MCF 10A (cell line): Measurements from ENCODE around the gene TRIM25. TPM values are rescaled to one million over a fixed set of nuclear protein-coding genes. Genes with fewer than 3 reads are reported as not detected.

ENCODE experiments used
- BruUV-seq: library from RNA; stranded (reverse); fragments of 400-500 nt; replicated peaks from 2 replicates; lab custom pipeline; 2021; lab: Mats Ljungman, UMichigan
- CTCF ChIA-PET: fragments of 300-600 bp; sonication (Branson Sonifier 250); formaldehyde crosslinking; extraction: SDS; loops from one replicate; lab custom pipeline; 2021; ENCODE audit warnings: antibody characterized with exemption, inconsistent platforms; lab: Yijun Ruan, JAX
- POLR2A ChIA-PET: fragments of 300-600, 350-650 bp; sonication (Branson Sonifier 250); formaldehyde crosslinking; extraction: SDS; loops from one replicate; lab custom pipeline; 2020; ENCODE audit warnings: antibody characterized with exemption, inconsistent platforms; lab: Yijun Ruan, JAX
- DNase-seq: peaks from one replicate; pipeline ENCODE4 v3.0.0-alpha.2; 2018; ENCODE audit not compliant: unreplicated experiment
- H3K27ac Mint-ChIP-seq: one replicate; pipeline ENCODE4 v1.8.0; 2022; ENCODE audit warnings: mild to moderate bottlenecking, low read depth, mixed read lengths; ENCODE audit not compliant: unreplicated experiment
- H3K27me3 Mint-ChIP-seq: one replicate; pipeline ENCODE4 v1.8.0; 2022; ENCODE audit warnings: mixed read lengths; ENCODE audit not compliant: insufficient read depth, unreplicated experiment
- H3K36me3 Mint-ChIP-seq: one replicate; pipeline ENCODE4 v1.8.0; 2022; ENCODE audit warnings: mild to moderate bottlenecking, moderate library complexity, mixed read lengths; ENCODE audit not compliant: insufficient read depth, unreplicated experiment
- H3K4me1 Mint-ChIP-seq: one replicate; pipeline ENCODE4 v1.8.0; 2022; ENCODE audit warnings: mixed read lengths; ENCODE audit not compliant: insufficient read depth, unreplicated experiment
- H3K4me3 Mint-ChIP-seq: one replicate; pipeline ENCODE4 v1.8.0; 2022; ENCODE audit warnings: mild to moderate bottlenecking, moderate library complexity, mixed read lengths; ENCODE audit not compliant: unreplicated experiment
- H3K9me3 Mint-ChIP-seq: one replicate; pipeline ENCODE4 v1.8.0; 2022; ENCODE audit warnings: mixed read lengths; ENCODE audit not compliant: unreplicated experiment
- CTCF ChIP-seq: fragments of 200-600 bp; IDR thresholded peaks from one replicate; pipeline ENCODE4 v1.8.0; 2022; ENCODE audit warnings: antibody characterized with exemption, mild to moderate bottlenecking; ENCODE audit not compliant: unreplicated experiment
- intact Hi-C: fragments of 100-400 bp; cut with micrococcal nuclease; formaldehyde crosslinking; loops from 2 replicates; pipeline ENCODE4 v1.14.1; 2022
- total RNA-seq: library from RNA; stranded (reverse); gene quantifications from 2 replicates; pipeline ENCODE4 v1.2.3, GENCODE V29; 2022

The TRIM25 gene
- total RNA-seq, 1 experiment from 2014 or later = 178 TPM

GRCh38 chr17:56887105-56887504, 26.7 kb downstream of the TRIM25 start:
- intact Hi-C loops = no loop called here
- peaks cover 10% of the 10 kb centered on the region for H3K9me3 Mint-ChIP-seq
- ChIA-PET CTCF (no interaction called here), POLR2A (no interaction called here)
- no peak overlapping the region for H3K4me3 Mint-ChIP-seq
- BruUV-seq = no TSS peak
- H3K27me3 Mint-ChIP-seq = no peaks in the 10 kb centered on the region
- peaks cover 60% of the 10 kb centered on the region for H3K36me3 Mint-ChIP-seq
- TF ChIP-seq CTCF = no peak
- no peaks in the 10 kb centered on the region for H3K4me1 Mint-ChIP-seq
- DNase-seq = no peak
- no peak overlapping the region for H3K27ac Mint-ChIP-seq

- no peak for DNase-seq
- no peak overlapping the region for H3K27ac Mint-ChIP-seq
- H3K27me3 Mint-ChIP-seq = no peaks in the 10 kb centered on the region
- H3K36me3 Mint-ChIP-seq = peaks cover 52% of the 10 kb centered on the region
- BruUV-seq = no TSS peak
- CTCF ChIA-PET = interaction anchor here (0.7 to 1.1 kb wide), 2 partner anchors 8 to 53 kb away, joined by 3 read pairs; partner anchors contain the start of genes C17orf67 and DGKE
- peaks cover 8% of the 10 kb centered on the region for H3K9me3 Mint-ChIP-seq
- intact Hi-C loops = no loop called here
- H3K4me1 Mint-ChIP-seq = no peaks in the 10 kb centered on the region
- H3K4me3 Mint-ChIP-seq = no peak overlapping the region
- POLR2A ChIA-PET = interaction anchor here (0.7 kb wide), 1 partner anchor 286 kb away, joined by 3 read pairs; no protein-coding TSS in a partner anchor
- no peak for TF ChIP-seq CTCF
These were observed 27.5 kb downstream of the TRIM25 start for GRCh38 chr17:56886288-56886731.

GRCh38 chr17:56885312-56885657, 28.6 kb downstream of the TRIM25 start:
- Mint-ChIP-seq H3K9me3 (peaks cover 8% of the 10 kb centered on the region), H3K27me3 (no peaks in the 10 kb centered on the region), H3K4me1 (no peaks in the 10 kb centered on the region), H3K4me3 (no peak overlapping the region), H3K27ac (no peak overlapping the region), H3K36me3 (peaks cover 42% of the 10 kb centered on the region)
- DNase-seq = no peak
- POLR2A ChIA-PET = interaction anchor here (1.1 kb wide), 1 partner anchor 27 kb away, joined by 3 read pairs; no protein-coding TSS in a partner anchor
- no peak for TF ChIP-seq CTCF
- CTCF ChIA-PET = interaction anchor here (1.1 kb wide), 1 partner anchor 9 kb away, joined by 3 read pairs; no protein-coding TSS in a partner anchor
- intact Hi-C loops = no loop called here
- no TSS peak for BruUV-seq

- Mint-ChIP-seq H3K36me3 (peaks cover 36% of the 10 kb centered on the region), H3K27ac (no peak overlapping the region), H3K4me3 (no peak overlapping the region), H3K4me1 (no peaks in the 10 kb centered on the region), H3K9me3 (peaks cover 8% of the 10 kb centered on the region), H3K27me3 (no peaks in the 10 kb centered on the region)
- intact Hi-C loops = no loop called here
- BruUV-seq = TSS peak; percentile 2
- no peak for DNase-seq
- no peak for TF ChIP-seq CTCF
- POLR2A ChIA-PET = interaction anchor here (1.1 to 1.3 kb wide), 3 partner anchors 27 to 50 kb away, joined by 3 read pairs; partner anchors contain the start of gene DGKE
- CTCF ChIA-PET = no interaction called here
These were observed 29.2 kb downstream of the TRIM25 start for GRCh38 chr17:56884483-56885311.
